Right atrium auricular region (tissue), 2 donors: ENCODE results near the gene MED15. TPM values are rescaled to one million over a fixed set of nuclear protein-coding genes. Genes with fewer than 3 reads are reported as not detected.
"Not testable (repeated sequence)": the region's sequence is repeated elsewhere in the genome, so short reads cannot be mapped to it uniquely, and the experiment has no call there.

ENCODE experiments used
- DNase-seq: peaks from one replicate; pipeline ENCODE4 v3.0.0-alpha.2; 2019; ENCODE audit warnings: low spot score
- H3K27ac ChIP-seq, 2 donors: fragments of 200-600 bp; sonication (generic); 1 replicate in 1 of 2; 2 replicates in 1 of 2; pipeline ENCODE4 v1.5.1; 2016 to 2019
- H3K27me3 ChIP-seq, 2 donors: fragments of 200-600 bp; sonication (generic); one replicate each; pipeline versions ENCODE4 v1.5.1 to v1.6.0; 2017 to 2019
- H3K36me3 ChIP-seq: fragments of 200-600 bp; sonication (generic); one replicate; pipeline ENCODE4 v1.5.1; 2016
- H3K4me1 ChIP-seq, 2 donors: fragments of 200-600 bp; sonication (generic); one replicate each; pipeline versions ENCODE4 v1.5.1 to v1.6.0; 2017 to 2019
- H3K4me3 ChIP-seq, 2 donors: fragments of 200-600 bp; sonication (generic); 1 replicate in 1 of 2; 2 replicates in 1 of 2; pipeline ENCODE4 v1.5.1; 2017 to 2019; ENCODE audit warnings: mild to moderate bottlenecking in 1 of 2, moderate library complexity in 1 of 2
- H3K9me3 ChIP-seq, 2 donors: fragments of 200-600 bp; sonication (generic); one replicate each; pipeline ENCODE4 v1.5.1; 2019
- total RNA-seq, 2 donors: library from RNA; depleted of rRNA; stranded (reverse); fragments of >200 nt; gene quantifications; one replicate each; pipeline ENCODE4 v1.1.0, GENCODE V29; 2016
- TF ChIP-seq, protein P1 (sequence below), 2 donors: fragments of 200-600 bp; sonication (generic); IDR thresholded peaks; one replicate each; pipeline ENCODE4 v1.5.1; 2019; ENCODE audit warnings: antibody characterized with exemption in 2 of 2

MED15 gene
- total RNA-seq, 2 donors from 2014 or later, result 18.8 to 40.6 TPM

DNA sequence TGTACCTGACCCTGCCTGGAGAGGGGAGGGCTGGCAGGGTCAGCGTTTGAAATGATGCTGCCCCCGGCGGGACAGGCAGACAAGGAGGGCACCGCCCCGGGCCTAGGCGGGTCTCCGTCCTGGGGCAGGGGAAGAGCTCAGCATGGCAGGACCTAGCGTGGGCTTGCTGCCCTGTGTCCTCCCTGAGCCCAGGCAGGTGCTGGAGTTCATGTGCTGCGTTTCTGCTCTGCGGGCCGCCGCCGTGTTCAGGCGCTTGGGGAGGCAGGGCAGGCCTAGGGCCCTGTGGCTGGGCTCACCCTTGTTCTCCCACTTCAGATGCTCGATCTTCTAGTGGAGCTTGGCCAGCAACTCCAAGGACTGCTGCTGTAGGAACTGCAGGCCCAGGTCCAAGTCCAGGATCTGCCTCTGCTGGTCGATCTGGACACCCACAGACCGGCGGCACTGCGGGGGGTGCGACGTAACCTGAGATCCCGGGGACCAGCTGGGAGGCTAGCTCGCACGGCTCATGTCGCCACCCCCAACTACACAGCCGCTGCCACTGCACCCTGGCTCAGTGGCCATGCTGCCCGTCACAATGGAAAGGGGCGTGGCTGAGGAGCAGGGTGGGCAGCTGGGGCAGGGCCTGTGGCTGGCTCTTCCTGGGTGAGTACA is 84.4 kb downstream of the MED15 start:
- no peak overlapping the region for H3K27ac ChIP-seq
- H3K36me3 ChIP-seq, result peaks cover 11% of the 10 kb centered on the region
- TF ChIP-seq, protein P1, sequence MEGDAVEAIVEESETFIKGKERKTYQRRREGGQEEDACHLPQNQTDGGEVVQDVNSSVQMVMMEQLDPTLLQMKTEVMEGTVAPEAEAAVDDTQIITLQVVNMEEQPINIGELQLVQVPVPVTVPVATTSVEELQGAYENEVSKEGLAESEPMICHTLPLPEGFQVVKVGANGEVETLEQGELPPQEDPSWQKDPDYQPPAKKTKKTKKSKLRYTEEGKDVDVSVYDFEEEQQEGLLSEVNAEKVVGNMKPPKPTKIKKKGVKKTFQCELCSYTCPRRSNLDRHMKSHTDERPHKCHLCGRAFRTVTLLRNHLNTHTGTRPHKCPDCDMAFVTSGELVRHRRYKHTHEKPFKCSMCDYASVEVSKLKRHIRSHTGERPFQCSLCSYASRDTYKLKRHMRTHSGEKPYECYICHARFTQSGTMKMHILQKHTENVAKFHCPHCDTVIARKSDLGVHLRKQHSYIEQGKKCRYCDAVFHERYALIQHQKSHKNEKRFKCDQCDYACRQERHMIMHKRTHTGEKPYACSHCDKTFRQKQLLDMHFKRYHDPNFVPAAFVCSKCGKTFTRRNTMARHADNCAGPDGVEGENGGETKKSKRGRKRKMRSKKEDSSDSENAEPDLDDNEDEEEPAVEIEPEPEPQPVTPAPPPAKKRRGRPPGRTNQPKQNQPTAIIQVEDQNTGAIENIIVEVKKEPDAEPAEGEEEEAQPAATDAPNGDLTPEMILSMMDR (IDR thresholded peaks at IDR 0.05), result no peak
- no peaks in the 10 kb centered on the region for H3K27me3 ChIP-seq
- H3K4me1 ChIP-seq, result peaks cover 0 to under 1% of the 10 kb centered on the region in 2 donors
- no peak overlapping the region for H3K4me3 ChIP-seq
- DNase-seq, result no peak
- H3K9me3 ChIP-seq, result no peaks in the 10 kb centered on the region

DNA sequence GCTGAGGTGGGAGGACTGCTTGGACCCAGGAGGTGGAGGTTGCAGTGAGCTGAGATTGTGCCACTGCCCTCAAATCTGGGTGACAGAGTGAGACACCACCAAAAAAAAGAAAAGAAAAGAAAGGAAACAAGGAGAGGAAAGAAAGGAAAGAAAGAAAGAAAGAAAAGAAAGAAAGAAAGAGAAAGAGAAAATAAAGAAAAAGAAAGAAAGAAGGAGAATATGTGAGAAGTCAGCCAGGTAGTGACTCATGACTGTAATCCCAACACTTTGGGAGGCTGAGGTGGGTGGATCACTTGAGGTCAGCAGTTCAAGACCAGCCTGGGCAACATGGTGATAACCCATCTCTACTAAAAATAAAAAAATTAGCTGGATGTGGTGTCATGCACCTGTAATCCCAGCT is 86.6 kb downstream of the MED15 start:
- not testable (repeated sequence) for H3K4me1 ChIP-seq, H3K27ac ChIP-seq, H3K4me3 ChIP-seq, H3K9me3 ChIP-seq, DNase-seq, H3K36me3 ChIP-seq, H3K27me3 ChIP-seq

DNA sequence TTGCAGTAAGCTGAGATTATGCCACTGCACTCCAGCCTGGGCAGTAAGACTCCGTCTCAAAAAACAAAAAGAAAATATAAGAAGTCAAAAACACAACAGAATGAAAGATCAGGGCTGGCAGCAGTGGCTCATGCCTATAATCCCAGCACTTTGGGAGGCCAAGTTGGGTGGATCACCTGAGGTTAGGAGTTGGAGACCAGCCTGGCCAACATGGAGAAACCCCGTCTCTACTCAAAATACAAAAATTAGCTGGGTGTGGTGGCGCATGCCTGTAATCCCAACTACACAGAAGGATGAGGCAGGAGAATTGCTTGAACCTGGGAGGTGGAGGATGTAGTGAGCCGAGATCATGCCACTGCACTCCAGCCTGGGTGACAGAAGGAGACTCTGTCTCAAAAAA is 87.1 kb downstream of the MED15 start:
- not testable (repeated sequence) for H3K9me3 ChIP-seq, H3K36me3 ChIP-seq, H3K4me3 ChIP-seq, DNase-seq, H3K27ac ChIP-seq, H3K4me1 ChIP-seq, H3K27me3 ChIP-seq

DNA sequence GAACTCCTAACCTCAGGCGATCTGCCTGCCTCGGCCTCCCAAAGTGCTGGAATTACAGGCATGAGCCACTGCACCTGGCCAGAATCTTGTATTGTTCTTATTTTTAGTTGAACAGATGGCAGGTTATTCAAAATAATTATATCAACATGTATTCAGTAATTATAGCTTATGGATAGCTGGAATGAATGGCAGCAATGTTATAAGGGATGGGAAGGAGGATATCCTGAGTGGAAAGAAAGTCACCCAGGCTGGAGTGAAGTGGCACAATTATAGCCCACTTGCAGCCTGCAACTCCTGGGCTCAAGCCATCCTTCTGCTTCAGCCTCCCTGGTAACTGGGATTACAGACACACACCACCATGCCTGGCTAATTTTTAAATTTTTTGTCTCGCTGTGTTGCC is 88.1 kb downstream of the MED15 start:
- Histone ChIP-seq H3K27ac (no peak overlapping the region), H3K4me1 (no peaks in the 10 kb centered on the region), H3K36me3 (no peaks in the 10 kb centered on the region), H3K9me3 (no peaks in the 10 kb centered on the region), H3K27me3 (no peaks in the 10 kb centered on the region), H3K4me3 (no peak overlapping the region)
- no peak for DNase-seq
- TF ChIP-seq, protein P1 (IDR thresholded peaks at IDR 0.05), result no peak

DNA sequence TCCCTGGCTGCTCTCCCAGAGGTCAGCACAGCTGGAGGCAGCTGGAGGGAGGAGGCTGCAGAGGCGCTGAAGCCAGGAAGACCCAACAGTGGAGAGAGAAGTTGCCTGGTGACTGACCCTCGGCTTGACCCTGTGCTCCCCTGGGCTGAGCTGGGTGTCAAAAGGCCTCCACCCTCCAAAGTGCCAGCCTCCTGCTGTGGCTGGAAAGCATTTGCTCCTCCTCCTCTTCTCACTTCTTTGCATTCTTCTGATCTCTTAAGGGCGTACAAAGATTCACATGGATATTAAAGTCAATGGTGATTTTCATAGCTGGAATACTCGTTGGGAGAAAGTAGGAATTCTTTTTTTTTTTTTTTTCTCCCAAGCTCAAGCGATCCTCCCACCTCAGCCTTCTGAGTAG is 91.7 kb downstream of the MED15 start:
- TF ChIP-seq, protein P1 (IDR thresholded peaks at IDR 0.05), result no peak

GRCh38 chr22:20600137-20600673 is 92.8 kb downstream of the MED15 start:
- Histone ChIP-seq H3K27ac (no peak overlapping the region), H3K27me3 (no peaks in the 10 kb centered on the region), H3K4me3 (no peak overlapping the region), H3K4me1 (no peaks in the 10 kb centered on the region), H3K9me3 (no peaks in the 10 kb centered on the region), H3K36me3 (no peaks in the 10 kb centered on the region)
- no peak for DNase-seq
- TF ChIP-seq, protein P1 (IDR thresholded peaks at IDR 0.05), result no peak

More for the DNA sequence above, 91.7 kb downstream of the MED15 start:
- Histone ChIP-seq H3K27ac (no peak overlapping the region), H3K4me1 (no peaks in the 10 kb centered on the region), H3K4me3 (no peak overlapping the region), H3K27me3 (no peaks in the 10 kb centered on the region), H3K36me3 (no peaks in the 10 kb centered on the region), H3K9me3 (no peaks in the 10 kb centered on the region)
- no peak for DNase-seq

GRCh38 chr22:20601308-20601707 is 93.9 kb downstream of the MED15 start:
- no peaks in the 10 kb centered on the region for H3K4me1 ChIP-seq
- no peak for DNase-seq
- no peaks in the 10 kb centered on the region for H3K36me3 ChIP-seq
- TF ChIP-seq, protein P1 (IDR thresholded peaks at IDR 0.05), result no peak
- H3K27ac ChIP-seq, result no peak overlapping the region
- H3K9me3 ChIP-seq, result no peaks in the 10 kb centered on the region
- no peak overlapping the region for H3K4me3 ChIP-seq
- H3K27me3 ChIP-seq, result no peaks in the 10 kb centered on the region
